ENCODE measurements around the gene COPS7B. TPM values are rescaled to one million over a fixed set of nuclear protein-coding genes. Genes with fewer than 3 reads are reported as not detected.

The COPS7B gene
- total RNA-seq, 1 experiment from 2014 or later, result 20.8 TPM

DNA sequence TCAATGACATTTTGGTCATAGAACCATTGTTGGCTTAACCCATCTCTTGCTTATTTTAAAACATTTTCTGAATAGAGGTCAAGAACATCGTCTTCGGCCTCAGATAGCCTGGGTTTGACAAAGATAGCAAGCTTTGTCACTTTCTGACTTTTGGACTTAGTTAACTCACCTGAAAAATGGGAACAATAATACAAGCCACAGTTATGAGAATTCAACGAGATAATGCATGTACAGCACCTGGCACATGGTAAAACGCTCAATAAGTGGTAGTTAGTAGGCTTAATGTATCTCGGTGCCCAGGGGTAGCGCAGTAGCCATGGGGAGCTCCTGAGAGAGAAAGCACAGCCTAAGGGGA, 446 bp upstream of the COPS7B start:
- DNase-seq (ENCODE audit: low read depth), result no peak

DNA sequence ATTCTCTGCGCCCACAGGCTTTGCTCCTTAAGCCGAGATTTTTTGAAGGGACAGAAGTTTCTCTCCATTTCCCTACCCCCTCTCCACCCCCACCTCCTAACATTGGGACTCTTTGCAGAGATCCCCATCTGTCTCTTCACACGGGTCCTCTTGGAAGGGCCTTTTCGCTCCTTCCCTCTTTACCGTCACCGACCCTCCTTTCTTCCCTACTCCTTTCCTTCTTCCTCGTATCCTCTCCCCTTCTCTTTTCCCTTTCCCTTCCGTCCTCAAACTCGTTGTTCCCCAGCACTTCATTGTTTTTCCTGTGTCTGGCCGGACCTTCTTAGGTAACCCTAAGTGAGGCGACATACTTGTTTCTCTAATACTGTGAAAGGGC, 660 bp downstream of the COPS7B start:
- no peak for DNase-seq (ENCODE audit: low read depth)

DNA sequence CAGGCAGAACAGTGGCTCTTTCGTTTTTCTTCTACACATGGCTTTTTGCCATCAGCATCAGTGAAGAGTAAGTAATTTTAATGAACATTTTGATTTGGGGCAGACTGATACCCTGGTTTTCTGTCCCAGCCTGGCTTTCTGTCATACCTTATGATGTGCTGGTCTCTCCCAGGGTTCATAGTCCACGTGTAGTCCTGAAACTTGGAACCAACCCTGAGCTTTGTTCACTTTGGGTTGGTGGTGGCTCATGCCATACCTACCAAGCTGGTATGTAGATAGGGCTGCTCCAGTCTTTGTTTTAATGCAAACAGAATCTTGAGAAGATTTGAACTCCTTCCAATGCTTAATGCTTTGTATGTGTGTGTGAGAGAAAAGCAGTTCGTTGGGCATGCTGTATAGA, 4.9 kb downstream of the COPS7B start:
- DNase-seq (ENCODE audit: low read depth), result no peak

DNA sequence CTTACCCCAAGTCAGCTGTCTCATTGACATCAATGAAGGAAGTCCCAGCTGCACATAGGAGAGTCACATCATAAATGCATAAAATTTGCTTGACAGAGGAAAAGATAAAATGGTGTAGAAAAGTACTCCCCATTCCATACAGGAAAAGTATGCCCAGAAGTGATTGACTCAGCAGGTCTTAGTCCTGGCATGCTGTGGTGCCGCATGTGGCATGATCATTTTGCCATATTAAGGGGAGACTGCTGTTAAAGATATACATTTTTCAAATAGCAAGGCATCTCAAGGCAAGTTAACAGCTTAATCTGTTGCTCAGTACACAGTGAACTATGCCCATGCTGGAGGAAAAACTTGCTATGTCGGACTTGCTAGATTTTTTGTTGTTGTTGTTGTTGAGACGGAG, 8.1 kb downstream of the COPS7B start:
- no peak for DNase-seq (ENCODE audit: low read depth)

DNA sequence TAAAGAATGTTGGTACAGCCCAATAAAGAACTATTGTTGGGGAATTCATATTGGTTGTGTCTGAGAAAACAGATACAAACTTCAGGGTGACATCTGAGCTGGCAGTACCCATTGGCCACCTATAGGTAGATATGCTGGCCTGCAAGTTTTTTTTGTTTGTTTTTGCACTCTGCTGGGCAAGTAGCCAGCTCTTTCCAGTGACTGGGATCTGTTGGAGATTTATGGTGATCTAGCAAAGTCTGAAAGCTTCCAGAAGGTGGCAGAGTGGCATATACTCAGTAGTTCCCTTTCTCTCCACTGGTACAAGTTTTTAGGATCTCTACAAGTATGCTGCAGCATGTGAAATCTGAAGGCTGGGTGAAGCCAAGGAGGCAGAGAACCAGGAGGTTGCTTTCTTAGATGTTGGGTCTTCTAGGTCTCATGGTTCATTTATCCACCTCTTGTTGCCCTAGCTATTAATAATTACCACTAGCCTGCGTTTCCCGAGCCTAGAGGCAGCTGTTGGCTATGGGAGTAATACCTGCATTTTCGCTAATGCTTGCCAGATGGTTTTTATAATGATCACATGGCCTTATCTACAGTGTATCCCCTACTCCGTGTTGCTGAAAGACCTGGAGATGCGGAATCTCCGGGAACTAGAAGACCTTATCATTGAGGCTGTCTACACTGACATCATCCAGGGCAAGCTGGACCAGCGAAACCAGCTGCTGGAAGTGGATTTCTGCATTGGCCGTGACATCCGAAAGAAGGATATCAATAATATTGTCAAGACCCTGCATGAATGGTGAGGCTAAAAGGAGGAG, 9.5 kb downstream of the COPS7B start:
- DNase-seq (ENCODE audit: low read depth), result peak; percentile 88

DNA sequence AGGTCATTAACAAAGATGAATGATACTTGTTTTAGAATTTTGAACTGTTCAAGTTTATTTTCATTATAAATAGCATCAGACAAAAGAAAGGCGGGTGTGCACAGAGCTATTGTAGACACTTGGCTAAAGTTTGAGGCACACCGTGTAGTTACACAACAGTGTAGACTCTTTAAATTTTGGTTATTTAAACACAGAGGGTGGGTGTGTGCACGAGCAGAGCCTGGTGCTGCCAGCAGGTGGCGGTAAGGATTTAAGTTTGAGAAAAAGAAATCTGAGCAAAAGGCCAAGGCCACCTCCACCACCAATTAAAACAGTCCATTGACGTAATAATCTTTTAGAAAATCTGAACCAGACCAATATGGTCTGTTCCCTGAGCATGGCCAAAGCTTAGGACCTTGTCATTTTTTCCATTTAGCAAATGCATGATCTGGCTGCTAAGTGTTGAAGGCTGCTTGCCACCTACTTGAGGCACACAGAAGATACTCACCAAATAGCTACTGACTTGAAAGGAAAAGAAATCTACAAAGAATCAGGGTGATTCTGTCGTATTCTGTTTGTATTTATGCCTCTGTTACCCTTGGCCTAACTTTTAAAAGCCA, 14.3 kb downstream of the COPS7B start:
- peak; percentile 22 for DNase-seq (ENCODE audit: low read depth)

DNA sequence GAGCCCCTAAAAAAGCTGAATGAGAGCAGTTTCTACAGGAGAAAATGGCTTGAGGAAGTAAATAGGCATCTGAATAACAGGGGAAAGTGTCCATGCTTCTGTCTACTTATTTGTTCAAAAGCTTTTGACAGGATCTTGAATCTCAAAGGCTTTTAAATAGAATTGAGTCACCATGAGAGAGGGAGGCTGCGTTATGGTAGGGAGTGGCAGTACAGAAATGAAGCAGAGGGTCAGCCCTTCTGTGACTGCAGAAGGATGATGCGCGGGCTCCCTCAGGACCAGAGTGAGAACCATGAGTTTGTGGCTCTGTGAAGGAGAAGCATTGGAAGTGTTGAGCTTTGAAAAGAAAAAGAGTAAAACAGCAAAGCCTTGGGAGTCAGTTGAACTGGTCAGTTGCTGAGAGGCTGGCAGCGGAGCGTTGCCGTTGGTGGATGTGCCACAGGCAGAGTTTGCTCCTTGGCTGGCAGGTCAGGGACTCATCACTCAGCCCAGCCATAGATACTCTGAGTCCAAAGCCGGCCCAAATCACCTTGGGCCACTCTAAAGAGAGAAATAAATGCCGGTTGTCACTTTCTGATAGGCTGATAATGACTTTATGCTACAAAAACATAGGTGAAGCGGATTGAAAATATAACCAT, 17.4 kb downstream of the COPS7B start:
- DNase-seq (ENCODE audit: low read depth), result no peak

DNA sequence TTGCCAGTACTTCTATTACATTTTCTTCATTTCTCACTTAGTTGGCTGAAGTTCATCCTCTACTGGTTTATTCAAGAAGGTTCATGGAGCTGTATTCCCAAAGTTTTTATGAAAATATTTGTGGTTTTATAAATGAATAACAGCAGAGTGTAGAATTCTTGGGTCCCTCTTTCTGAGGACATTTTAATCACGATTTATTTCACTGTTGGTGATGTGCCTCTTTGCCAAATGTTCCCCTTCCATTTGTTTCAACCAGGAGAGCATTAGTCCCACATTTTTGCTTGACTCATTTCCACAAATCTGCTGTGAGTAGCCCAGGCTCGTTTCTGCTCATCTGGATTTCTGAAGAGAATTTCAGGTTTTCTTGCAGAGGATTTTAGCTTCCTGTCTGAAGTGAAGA, 20.8 kb downstream of the COPS7B start:
- DNase-seq (ENCODE audit: low read depth), result no peak

DNA sequence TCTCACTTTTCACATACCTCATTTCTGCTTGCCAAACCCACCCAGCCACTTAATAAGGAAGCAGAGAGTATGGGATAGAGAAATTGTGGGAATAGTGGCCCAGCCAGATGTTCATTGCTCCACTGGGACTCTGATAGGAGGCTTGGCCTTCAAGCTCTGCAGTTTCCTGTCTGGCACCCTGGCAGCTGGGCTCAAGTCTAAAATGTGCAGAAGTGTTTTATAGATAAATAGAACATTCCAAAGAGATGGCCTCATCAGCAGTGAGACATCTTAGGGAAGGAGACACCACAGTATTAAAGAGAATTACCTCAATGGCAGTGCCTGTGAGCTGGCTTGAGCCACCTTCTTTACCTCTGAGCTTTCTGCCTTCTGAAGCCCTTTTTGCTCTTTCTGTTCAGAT, 24.7 kb downstream of the COPS7B start:
- peak; percentile 78 for DNase-seq (ENCODE audit: low read depth)

DNA sequence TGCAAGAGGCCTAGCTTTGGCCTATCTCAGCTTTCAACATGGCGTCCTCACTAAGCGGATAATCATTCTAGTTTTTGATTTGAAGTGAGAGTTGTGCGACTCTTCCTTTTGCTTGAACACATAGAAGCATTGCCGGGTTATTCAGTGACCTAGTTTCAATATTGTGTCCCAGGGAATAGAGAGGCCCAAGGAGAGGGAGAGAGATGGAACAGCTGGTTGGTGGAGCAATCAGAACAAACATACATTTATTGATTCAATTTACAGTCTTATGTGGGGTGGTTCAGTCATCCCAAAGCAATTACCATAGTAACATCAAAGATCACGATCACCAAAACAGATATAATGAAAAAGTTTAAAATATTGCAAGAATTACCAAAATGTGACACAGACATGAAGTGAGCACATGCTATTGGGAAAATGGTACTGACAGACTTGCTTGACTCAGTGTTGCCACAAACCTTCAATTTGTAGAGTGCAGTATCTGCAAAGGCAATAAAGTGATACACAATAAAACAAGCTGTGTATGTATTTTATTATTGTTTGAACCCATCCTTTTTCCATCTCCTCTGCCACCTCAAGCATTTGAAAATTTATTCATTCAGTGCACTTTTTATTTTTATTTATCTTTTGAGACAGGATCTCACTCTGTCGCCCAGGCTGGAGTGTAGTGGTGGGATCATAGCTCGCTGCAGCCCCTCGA, 30.2 kb downstream of the COPS7B start:
- DNase-seq (ENCODE audit: low read depth), result no peak

DNA sequence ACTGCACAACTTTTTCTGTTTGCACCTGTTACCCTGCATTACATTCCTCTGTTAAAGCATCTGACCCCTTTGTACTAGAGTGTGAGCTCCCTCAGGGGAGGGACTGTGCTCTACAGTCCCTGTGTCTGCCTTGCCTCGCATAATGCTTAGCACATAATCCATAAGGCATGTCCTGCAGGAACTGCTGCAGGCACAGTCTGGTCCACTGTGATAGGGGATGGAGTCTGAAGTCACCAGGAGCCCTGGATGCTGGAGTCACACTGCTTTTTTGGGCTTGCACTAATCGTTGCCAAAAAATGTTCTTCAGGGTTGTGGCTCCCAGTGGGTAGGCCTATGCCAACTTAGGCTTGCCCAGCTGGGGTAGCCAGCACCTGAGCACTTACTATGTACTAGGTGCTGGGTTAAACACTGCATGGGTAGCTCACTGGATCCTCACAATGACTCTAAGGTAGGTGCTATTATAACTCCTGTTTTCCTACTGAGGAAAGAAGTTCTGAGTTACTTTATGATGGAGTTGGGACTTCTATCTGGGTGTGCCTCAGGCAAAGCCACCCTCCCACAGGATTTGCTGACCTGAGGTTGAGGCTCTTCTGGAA, 33.3 kb downstream of the COPS7B start:
- no peak for DNase-seq (ENCODE audit: low read depth)

DNA sequence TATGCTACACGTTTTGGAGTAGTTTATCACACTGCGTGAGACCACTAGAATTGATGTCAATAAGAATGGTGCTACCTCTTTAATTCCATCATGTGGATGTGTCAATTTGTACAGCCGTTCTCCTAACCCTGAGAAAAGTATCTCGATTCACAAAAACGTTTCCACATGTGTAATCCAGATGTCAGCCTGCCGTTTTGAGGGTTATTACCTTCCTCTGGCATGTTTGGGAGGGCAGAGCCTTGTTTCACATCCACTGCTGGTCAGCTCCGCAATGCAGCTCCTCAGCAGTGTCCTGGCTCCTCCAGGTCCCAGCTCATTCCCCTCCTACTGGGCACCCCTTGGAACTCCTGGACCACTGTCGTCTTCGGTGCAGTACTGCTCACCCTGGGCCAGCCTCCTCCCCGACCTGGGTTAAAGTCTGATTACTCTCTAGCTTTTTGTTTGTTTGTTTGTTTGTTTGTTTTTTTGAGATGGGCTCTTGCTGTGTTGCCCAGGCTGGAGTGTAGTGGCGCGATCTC, 34.6 kb downstream of the COPS7B start:
- DNase-seq (ENCODE audit: low read depth), result no peak

DNA sequence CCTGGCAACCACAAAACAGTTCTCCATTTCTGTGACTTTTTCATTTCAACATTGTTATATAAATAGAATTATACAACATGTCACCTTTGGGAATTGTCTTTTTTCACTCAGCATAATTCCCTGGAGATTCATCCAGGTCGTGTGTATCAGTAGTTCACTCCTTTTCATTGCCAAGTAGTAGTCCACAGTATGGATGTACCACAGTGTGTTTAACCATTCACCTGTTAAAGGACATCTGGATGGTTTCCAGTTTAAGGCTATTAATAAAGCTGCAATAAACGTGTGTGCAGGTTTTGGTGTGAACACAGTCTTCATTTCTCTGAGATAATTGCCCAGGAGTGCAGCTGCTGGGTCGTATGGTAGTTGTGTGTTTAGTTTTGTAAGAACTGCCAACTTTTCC, 35.7 kb downstream of the COPS7B start:
- DNase-seq (ENCODE audit: low read depth), result no peak

DNA sequence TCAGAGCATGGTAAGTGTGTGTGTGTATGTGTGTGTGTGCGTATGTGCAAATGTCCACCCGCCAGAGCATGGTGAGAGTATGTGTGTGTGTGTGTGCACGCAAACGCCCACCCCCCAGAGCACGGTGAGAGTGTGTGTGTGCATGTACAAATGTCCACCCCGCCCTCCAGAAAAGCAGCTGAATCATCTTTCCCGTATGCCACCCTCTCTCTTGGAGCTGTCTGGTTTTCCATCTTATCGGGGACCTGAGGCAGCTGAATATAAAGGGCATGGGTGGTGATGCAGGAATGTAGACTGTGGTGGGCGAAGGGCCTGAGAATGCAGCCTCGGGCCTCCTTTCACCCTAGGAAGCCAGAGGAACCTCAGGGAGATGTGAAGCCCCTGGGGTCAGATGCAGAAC, 66.9 kb downstream of the COPS7B start:
- DNase-seq (ENCODE audit: low read depth), result no peak

DNA sequence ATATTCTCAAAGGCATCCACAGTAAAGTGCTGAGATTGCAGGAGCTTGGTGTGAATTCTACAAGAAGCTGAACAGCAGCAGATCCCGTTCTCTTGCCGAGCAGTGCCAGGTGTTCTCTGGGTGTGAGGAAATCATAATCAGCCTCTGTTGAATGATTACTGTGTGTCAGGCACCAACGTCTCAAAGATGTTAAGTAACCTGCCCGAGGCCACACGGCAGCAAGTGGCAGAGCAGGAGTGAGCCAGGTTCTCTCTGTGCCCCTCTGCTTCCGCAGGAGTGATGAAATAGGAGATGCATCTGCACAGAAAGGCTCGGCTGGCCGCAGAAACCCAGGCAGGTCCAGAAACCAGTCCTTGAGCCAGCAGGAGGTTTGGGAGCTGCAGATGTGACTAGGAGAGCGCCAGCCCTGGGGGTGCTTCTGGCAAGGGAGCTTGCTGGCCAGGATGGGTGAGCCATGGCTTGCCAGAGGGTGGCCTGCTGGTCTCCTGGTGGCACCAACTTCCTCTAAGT, 68.4 kb downstream of the COPS7B start:
- no peak for DNase-seq (ENCODE audit: low read depth)

DNA sequence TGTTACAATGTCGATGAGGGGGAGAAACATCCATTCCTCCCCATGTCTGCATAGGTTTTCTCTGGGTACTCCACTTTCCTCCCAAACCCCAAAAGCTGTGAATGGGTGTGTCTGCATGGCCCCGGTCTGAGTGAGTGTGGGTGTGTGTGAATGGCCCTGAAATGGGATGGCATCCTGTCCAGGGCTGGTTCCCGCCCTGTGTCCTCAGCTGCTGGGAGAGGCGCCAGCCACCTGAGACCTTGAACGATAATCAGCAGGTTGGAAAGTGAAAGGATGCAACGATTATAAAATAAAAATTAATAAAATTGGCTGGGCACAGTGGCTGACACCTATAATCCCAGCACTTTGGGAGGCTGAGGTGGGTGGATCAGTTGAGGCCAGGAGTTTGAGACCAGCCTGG, 70.7 kb downstream of the COPS7B start:
- no peak for DNase-seq (ENCODE audit: low read depth)

Other genes starting within 250 kb of the COPS7B start
- gene TEX44, start 193.6 kb upstream of the COPS7B start, total RNA-seq (2014; rRNA removed; shearing (Covaris generic)), result not detected in 2 replicates
- 1,301 and 1,473 TPM in 2 replicates for gene PTMA, start 77.9 kb upstream of the COPS7B start, total RNA-seq (2014; rRNA removed; shearing (Covaris generic))
- 61.5 and 67.0 TPM in 2 replicates for gene PDE6D, start 5.2 kb upstream of the COPS7B start, total RNA-seq (2014; rRNA removed; shearing (Covaris generic))
- not detected in 2 replicates for gene NPPC, start 140.0 kb downstream of the COPS7B start, total RNA-seq (2014; rRNA removed; shearing (Covaris generic))
- 7.4 and 10.6 TPM in 2 replicates for gene DIS3L2, start 175.3 kb downstream of the COPS7B start, total RNA-seq (2014; rRNA removed; shearing (Covaris generic))

Data from M059J (cell line).